Prostate gland (tissue), 2 donors: ENCODE measurements around the gene DCDC2B. TPM values are rescaled to one million over a fixed set of nuclear protein-coding genes. Genes with fewer than 3 reads are reported as not detected.

ENCODE experiments used
- DNase-seq: peaks from one replicate; pipeline ENCODE4 v3.0.0-alpha.2; 2019; ENCODE audit warnings: low spot score
- H3K27ac ChIP-seq, 2 donors: fragments of 200-600 bp; sonication (generic); 2 replicates each; pipeline ENCODE4 v1.5.1; 2017 to 2019
- H3K27me3 ChIP-seq: fragments of 200-600 bp; sonication (generic); replicated peaks from 2 replicates; pipeline ENCODE4 v1.5.1; 2019; ENCODE audit not compliant: insufficient read depth
- H3K36me3 ChIP-seq, 2 donors: fragments of 200-600 bp; sonication (generic); 1 replicate in 1 of 2; 2 replicates in 1 of 2; pipeline versions ENCODE4 v1.5.1 to v1.8.1; 2017 to 2019
- H3K4me1 ChIP-seq: fragments of 200-600 bp; sonication (generic); replicated peaks from 2 replicates; pipeline ENCODE4 v1.5.1; 2019
- H3K4me3 ChIP-seq, 2 donors: fragments of 200-600 bp; sonication (generic); 2 replicates each; pipeline ENCODE4 v1.5.1; 2017 to 2019
- H3K9me3 ChIP-seq: fragments of 200-600 bp; sonication (generic); 2 replicates; pipeline ENCODE4 v1.5.1; 2017
- POLR2A ChIP-seq: fragments of 450-650 bp; IDR thresholded peaks from one replicate; pipeline ENCODE4 v1.6.1; 2016; ENCODE audit warnings: antibody characterized with exemption, mild to moderate bottlenecking
- POLR2AphosphoS5 ChIP-seq: sonication (generic); formaldehyde crosslinking; IDR thresholded peaks from one replicate; pipeline ENCODE4 v1.6.1; 2017; ENCODE audit warnings: antibody characterized with exemption
- WGBS: methylation state at CpG from one replicate; pipeline ENCODE4 v1.1.5; 2018; 5-methylcytosine and 5-hydroxymethylcytosine counted together
- intact Hi-C: fragments of 100-400 bp; cut with DNase I; formaldehyde crosslinking; loops from one replicate; pipeline ENCODE4 v1.14.2; 2022
- total RNA-seq, 2 donors: library from RNA; depleted of rRNA; stranded (reverse); fragments of >200 nt; gene quantifications; one replicate each; pipeline ENCODE4 v1.1.0, GENCODE V29; 2016
- TF ChIP-seq, protein P1 (sequence below), 4 experiments: fragments of 200-600 bp in 2 of 4; fragments of 450-650 bp in 2 of 4; sonication (generic) in 2 of 4; IDR thresholded peaks; 1 replicate in 3 of 4; 2 replicates in 1 of 4; pipeline ENCODE4 v1.5.1; 2016 to 2019; ENCODE audit warnings: antibody characterized with exemption in 4 of 4, mild to moderate bottlenecking in 2 of 4, moderate library complexity in 2 of 4

Gene DCDC2B
- total RNA-seq, 2 donors from 2014 or later: not detected

GRCh38 chr1:32197074-32197473, 11.8 kb upstream of the DCDC2B start:
- intact Hi-C loops: no loop called here
- Histone ChIP-seq H3K27ac (no peak overlapping the region), H3K27me3 (no peaks in the 10 kb centered on the region), H3K9me3 (no peaks in the 10 kb centered on the region), H3K36me3 (peaks cover 19 to 32% of the 10 kb centered on the region in 2 donors), H3K4me1 (peaks cover 4% of the 10 kb centered on the region), H3K4me3 (no peak overlapping the region)
- TF ChIP-seq, protein P1, sequence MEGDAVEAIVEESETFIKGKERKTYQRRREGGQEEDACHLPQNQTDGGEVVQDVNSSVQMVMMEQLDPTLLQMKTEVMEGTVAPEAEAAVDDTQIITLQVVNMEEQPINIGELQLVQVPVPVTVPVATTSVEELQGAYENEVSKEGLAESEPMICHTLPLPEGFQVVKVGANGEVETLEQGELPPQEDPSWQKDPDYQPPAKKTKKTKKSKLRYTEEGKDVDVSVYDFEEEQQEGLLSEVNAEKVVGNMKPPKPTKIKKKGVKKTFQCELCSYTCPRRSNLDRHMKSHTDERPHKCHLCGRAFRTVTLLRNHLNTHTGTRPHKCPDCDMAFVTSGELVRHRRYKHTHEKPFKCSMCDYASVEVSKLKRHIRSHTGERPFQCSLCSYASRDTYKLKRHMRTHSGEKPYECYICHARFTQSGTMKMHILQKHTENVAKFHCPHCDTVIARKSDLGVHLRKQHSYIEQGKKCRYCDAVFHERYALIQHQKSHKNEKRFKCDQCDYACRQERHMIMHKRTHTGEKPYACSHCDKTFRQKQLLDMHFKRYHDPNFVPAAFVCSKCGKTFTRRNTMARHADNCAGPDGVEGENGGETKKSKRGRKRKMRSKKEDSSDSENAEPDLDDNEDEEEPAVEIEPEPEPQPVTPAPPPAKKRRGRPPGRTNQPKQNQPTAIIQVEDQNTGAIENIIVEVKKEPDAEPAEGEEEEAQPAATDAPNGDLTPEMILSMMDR (IDR thresholded peaks at IDR 0.05): no peak
- TF ChIP-seq POLR2AphosphoS5: no peak
- no peak for TF ChIP-seq POLR2A
- 74% methylated on average over 1 of the region's 1 CpG for WGBS
- no peak for DNase-seq

DNA sequence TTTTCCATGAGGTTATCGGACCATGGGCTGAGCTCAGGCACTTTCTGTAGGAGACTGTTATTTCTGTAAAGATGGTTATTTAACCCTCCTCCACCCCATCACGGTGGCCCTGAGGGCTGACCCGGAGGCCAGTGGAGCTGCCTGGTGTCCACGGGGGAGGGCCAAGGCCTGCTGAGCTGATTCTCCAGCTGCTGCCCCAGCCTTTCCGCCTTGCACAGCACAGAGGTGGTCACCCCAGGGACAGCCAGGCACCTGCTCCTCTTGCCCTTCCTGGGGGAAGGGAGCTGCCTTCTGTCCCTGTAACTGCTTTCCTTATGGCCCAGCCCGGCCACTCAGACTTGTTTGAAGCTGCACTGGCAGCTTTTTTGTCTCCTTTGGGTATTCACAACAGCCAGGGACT, 11.1 kb upstream of the DCDC2B start:
- no peaks in the 10 kb centered on the region for H3K9me3 ChIP-seq
- H3K27me3 ChIP-seq: no peaks in the 10 kb centered on the region
- no peak overlapping the region for H3K27ac ChIP-seq
- intact Hi-C loops: no loop called here
- no peak overlapping the region for H3K4me3 ChIP-seq
- H3K4me1 ChIP-seq: peaks cover 4% of the 10 kb centered on the region
- H3K36me3 ChIP-seq: peaks cover 18 to 24% of the 10 kb centered on the region in 2 donors
- DNase-seq: no peak
- 71% methylated on average over 6 of the region's 6 CpGs for WGBS
- no peak for TF ChIP-seq POLR2A
- TF ChIP-seq, protein P1 (IDR thresholded peaks at IDR 0.05): no peak
- TF ChIP-seq POLR2AphosphoS5: no peak

GRCh38 chr1:32198237-32199042, 10.4 kb upstream of the DCDC2B start:
- H3K36me3 ChIP-seq: peaks cover 15 to 19% of the 10 kb centered on the region in 2 donors
- peaks cover 4% of the 10 kb centered on the region for H3K4me1 ChIP-seq
- no peak for DNase-seq
- WGBS: 81% methylated on average over 3 of the region's 3 CpGs
- H3K27ac ChIP-seq: no peak overlapping the region
- no peaks in the 10 kb centered on the region for H3K27me3 ChIP-seq
- intact Hi-C loops: no loop called here
- TF ChIP-seq POLR2A (no peak), POLR2AphosphoS5 (no peak)
- H3K9me3 ChIP-seq: no peaks in the 10 kb centered on the region
- H3K4me3 ChIP-seq: no peak overlapping the region

DNA sequence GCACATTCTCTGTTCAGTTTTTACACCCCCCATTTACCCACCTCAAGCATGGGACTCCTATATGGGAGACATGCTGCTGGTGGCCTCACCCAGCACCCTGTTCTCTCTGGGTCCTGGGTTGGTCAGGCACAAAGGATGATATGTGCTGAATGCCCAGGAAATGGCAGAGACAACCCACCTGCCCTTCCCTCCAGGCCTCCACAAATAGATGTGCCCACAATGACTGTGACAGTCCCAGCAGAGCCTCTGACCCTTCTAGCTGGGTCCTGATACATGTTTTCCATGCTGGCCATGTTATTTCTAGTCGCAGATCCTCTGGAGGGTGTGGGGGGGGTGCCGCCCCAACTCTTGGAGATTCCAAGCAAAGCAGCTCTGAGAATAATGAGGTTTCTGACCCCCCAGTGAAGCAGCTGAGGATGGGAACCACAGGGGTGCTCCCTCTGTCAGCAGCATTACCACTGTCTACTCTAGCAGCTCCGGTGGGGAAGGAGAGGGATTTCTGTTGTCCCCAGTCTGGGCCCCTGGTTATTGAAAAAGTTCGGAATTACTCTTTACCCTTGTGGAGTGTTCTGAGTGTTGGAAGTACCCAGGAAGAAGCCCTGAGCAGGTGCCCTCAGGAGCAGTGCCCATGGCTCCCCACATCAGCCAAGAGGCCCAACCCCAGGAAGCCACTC, 9.7 kb upstream of the DCDC2B start:
- H3K27me3 ChIP-seq: no peaks in the 10 kb centered on the region
- peaks cover 4% of the 10 kb centered on the region for H3K4me1 ChIP-seq
- no peak for DNase-seq
- 50% methylated on average over 4 of the region's 4 CpGs for WGBS
- H3K9me3 ChIP-seq: no peaks in the 10 kb centered on the region
- no peak overlapping the region for H3K4me3 ChIP-seq
- peak overlapping the region; percentile 75 for H3K27ac ChIP-seq
- peaks cover 11 to 17% of the 10 kb centered on the region in 2 donors for H3K36me3 ChIP-seq
- intact Hi-C loops: no loop called here
- no peak for TF ChIP-seq POLR2AphosphoS5

DNA sequence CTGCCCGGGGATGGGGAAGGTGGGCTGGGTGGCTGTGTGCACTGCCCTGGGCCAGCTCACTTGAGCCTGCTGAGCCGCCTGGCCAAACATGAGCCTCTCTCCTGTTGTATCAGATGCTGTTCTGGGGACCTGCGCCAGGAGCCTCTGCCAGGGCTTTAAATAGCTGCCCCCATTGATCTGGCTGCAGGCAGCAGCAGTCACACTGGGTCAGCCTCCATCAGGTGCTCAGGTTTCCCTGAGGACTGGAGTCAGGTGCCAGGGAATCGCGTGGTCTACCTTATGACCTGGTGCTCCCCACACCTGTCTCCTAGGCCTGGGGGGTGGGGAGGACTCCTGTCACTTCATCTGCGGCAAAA, 9.2 kb upstream of the DCDC2B start:
- H3K4me3 ChIP-seq: no peak overlapping the region
- no peaks in the 10 kb centered on the region for H3K27me3 ChIP-seq
- H3K4me1 ChIP-seq: peaks cover 4% of the 10 kb centered on the region
- H3K27ac ChIP-seq: peak overlapping the region; percentile 75
- peaks cover 8 to 12% of the 10 kb centered on the region in 2 donors for H3K36me3 ChIP-seq
- H3K9me3 ChIP-seq: no peaks in the 10 kb centered on the region
- intact Hi-C loops: no loop called here
- WGBS: 15% methylated on average over 6 of the region's 6 CpGs
- TF ChIP-seq POLR2AphosphoS5 (no peak), POLR2A (no peak)
- TF ChIP-seq, protein P1 (IDR thresholded peaks at IDR 0.05): no peak
- DNase-seq: no peak
